NCI-H2107 (cell line): ENCODE data around the gene KTI12.
"Not testable (repeated sequence)": the region's sequence is repeated elsewhere in the genome, so short reads cannot be mapped to it uniquely, and the experiment has no call there.

Source experiments
- DNase-seq: peaks from one replicate; lab custom pipeline; 2025; lab: John Stamatoyannopoulos, UW

The KTI12 gene, protein sequence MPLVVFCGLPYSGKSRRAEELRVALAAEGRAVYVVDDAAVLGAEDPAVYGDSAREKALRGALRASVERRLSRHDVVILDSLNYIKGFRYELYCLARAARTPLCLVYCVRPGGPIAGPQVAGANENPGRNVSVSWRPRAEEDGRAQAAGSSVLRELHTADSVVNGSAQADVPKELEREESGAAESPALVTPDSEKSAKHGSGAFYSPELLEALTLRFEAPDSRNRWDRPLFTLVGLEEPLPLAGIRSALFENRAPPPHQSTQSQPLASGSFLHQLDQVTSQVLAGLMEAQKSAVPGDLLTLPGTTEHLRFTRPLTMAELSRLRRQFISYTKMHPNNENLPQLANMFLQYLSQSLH

DNA sequence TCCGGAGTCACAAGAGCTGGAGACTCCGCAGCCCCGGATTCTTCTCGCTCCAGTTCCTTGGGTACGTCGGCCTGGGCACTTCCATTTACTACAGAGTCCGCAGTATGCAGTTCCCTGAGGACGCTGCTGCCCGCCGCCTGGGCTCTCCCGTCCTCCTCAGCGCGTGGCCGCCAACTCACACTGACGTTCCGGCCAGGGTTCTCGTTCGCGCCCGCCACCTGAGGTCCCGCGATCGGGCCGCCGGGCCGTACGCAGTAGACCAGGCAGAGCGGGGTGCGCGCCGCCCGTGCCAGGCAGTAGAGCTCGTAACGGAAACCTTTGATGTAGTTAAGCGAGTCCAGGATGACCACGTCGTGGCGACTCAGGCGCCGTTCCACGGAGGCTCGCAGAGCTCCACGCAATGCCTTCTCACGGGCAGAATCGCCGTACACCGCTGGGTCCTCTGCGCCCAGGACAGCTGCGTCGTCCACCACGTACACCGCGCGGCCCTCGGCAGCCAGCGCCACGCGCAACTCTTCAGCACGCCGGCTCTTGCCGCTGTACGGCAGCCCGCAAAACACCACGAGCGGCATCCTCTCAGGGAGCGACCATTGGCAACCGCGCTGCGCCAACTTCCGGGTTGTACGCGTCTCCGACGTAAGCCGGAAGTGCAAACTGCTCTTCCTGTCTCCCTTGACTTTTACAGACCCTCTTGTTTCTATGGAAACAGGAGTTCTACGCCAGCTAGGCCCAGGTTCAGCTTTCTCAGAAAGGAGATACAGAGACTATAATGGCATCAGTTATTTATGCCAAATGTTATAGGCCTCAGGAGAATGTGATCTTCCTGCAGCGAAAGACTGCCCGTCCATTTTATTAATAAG lies at the start of gene KTI12:
KTI12 (minus strand) TSS at position 621 of the 860 bp plus-strand sequence; CDS start at position 572, 49 bp downstream.
- peak; percentile 88 for DNase-seq

DNA sequence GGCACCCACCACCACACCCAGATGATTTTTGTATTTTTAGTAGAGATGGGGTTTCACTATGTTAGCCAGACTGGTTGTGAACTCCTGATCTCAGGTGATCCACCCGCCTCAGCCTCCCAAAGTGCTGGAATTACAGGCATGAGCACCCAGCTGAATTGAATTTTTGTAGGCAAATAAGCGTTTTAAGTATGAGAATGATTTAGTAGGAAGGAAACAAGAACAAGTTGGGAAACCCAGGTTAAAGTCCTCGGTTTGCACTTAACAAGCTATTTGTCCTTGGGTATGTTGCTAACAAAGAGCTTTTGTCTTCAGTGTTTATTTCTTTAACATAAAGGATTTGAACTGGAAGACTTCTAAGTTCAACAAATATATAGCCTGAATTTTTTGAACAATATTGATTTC lies 46.4 kb upstream of the KTI12 start:
- DNase-seq: no peak

DNA sequence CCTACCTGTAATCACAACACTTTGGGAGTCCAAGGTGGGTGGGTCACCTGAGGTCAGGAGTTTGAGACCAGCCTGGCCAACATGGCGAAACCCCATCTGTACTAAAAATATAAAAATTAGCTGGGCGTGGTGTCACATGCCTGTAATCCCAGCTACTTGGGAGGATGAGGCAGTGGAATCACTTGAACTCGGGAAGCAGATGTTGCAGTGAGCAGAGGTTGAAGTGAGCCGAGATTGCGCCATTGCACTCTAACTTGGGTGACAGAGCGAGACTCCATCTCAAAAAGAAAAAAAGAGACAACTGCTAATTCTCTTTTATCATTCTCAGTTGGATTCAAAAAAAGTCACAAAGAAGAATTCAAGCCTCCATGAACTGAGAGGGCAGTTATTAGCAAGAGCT lies 43.7 kb upstream of the KTI12 start:
- DNase-seq: not testable (repeated sequence)

DNA sequence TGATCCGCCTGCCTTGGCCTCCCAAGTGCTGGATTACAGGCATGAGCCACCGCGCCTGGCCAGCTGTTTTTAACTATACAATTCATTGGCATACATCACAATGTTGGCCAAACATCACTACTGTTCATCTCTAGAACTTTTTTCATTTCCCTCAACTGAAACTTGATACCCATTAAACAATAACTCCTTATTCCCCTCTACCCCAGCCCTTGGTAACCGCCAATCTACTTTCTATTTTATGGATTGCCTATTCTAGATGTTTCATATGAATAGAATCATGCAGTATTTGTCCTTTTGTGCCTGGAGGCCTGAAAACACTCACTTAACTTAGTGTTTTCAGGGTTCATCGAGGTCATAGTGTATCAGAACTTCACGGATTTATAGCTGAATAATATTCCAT lies 38.7 kb upstream of the KTI12 start:
- DNase-seq: no peak

DNA sequence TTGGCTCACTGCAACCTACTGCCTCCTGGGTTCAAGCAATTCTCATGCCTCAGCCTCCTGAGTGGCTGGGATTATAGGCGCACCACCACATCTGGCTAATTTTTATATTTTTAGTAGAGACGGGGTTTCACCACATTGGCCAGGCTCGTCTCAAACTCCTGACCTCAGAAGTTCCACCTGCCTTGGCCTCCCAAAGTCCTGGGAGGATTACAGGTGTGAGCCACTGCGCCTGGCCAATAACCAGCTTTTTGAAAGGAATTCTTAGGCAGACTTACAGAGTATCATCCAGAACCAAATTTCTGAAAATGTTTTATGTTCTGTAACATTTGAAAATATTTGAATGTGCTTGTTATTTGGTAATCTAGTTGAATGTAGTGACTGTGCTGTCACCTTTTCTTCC lies 37.1 kb upstream of the KTI12 start:
- DNase-seq: no peak

DNA sequence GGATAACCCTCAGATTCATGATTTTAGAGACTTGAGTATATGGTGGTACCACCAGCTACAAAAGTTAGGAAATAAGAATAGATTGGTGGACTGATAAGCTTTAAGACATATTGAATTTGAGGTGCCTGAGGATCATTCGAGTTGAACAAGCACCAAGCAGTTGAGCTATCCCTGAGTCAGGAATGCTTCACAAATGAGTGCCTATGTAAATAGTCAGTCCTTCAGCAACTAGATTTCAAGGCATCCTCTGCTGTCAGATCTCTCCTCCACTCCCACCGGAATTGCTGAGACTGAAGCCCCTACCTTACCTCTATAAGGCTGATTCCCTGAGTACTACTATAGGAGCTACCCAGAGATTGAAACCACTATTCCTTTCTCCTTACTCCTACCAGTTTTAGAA lies 29.6 kb upstream of the KTI12 start:
- DNase-seq: no peak

DNA sequence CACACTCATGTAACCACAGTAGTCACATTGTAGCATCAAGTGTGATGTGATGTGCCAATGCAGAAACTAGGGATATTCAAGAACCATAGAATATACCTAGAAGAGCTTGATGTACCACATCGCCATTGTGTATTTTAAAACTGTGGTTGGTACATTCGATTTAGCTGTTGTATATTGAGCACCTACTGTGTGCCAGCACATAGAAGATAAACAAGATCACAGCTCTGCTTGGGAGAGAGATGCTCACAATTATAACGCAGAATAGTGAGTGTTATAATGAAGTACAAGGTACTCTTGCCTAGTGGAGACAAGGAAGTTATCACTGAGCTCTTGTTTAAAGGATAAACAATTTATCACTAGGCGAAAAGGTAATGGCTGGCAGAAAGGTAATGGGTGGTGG lies 27.2 kb upstream of the KTI12 start:
- DNase-seq: no peak

DNA sequence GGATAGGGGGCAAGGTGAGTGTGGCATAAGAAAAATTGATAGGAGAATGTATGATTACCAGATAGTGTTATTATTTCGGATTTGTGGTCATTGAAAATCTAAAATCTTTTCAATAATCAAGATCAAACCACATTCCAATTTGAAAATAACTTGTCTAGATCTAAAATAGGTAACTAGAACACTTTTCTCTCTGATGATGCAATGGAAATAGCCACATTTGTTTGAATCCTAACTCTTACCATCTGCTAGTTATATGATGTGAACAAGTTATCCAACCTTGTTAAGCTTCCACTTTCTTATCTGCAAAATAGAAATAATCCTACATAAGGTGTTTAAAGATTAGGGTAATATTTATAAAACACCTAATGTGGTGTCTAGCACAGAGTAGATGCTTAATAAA lies 26.3 kb upstream of the KTI12 start:
- DNase-seq: no peak

DNA sequence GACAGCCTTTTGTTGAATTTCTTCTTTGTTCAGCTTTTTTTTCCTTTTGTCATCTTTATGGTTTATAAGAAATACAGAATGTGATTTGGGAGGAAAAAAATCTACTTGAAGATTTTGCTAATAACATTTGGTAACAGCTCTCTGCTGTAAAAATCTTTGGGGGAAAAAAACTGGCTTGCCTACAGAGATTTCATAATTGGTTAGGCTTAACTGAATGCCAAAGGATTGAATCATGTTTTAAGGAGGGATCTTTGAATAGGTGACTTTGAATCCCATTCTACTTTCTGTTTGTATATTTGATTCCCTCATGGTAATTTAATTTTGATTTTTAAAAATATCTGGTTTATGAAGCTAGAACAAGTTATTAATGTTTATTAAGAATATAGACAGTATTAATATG lies 25.7 kb upstream of the KTI12 start:
- DNase-seq: no peak

DNA sequence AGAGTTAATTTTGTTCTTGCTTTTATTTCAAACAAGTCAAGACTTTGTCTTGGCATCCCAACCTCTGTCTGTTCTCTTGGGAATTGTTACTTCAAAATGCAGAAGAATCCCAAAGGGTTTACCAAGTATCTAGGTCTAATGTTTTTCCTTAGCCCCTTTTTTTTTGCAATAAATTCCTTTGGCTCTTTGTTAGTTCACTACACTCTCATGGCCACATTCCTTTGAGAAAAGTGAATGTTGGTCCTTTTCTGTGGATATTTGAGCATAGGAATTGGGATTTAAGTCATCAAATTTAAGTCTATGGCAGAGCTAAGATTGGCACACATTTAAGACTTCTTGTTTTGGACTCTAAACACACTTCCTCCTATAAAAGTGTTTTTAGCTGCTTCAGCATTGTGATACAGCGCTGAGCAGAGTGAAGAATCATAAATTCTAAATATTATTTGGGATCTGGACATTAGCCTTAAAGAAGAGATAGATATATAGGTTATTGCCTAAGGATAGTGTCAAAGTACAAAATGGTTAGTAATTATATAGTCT lies 24.3 kb upstream of the KTI12 start:
- no peak for DNase-seq

DNA sequence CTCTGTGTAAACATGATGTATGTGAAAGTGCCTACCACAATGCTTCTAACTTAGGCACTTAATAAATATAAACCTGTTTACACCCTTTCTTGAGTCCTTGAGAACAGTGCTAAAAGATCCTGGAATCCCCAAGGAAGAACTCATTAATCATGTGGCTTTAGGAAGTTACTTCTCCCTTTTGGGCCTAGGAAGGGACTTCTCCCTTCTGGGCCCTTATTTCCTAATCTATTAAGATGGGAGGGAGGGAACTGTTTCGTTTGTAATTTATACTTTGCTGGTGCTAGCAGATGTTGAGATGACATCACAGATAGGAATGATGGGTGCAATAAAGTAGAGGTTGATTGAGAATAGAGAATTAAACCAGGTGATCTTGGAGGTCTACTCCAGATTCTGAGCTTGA lies 23.6 kb upstream of the KTI12 start:
- no peak for DNase-seq

DNA sequence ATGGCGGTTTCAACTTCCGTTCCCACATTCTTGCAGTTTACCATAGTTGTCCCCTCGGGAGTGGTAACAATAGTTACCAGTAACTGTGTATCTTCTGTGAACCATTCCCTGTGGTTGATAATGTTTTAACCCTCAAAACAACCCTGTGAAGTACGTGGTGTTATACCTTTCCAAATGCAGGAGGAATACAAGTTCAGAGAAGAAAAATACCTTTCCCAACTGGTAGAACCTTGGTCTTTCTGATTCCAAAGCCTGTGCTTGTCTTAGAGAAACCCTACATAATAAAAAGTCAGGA lies 23.3 kb upstream of the KTI12 start:
- DNase-seq: no peak

DNA sequence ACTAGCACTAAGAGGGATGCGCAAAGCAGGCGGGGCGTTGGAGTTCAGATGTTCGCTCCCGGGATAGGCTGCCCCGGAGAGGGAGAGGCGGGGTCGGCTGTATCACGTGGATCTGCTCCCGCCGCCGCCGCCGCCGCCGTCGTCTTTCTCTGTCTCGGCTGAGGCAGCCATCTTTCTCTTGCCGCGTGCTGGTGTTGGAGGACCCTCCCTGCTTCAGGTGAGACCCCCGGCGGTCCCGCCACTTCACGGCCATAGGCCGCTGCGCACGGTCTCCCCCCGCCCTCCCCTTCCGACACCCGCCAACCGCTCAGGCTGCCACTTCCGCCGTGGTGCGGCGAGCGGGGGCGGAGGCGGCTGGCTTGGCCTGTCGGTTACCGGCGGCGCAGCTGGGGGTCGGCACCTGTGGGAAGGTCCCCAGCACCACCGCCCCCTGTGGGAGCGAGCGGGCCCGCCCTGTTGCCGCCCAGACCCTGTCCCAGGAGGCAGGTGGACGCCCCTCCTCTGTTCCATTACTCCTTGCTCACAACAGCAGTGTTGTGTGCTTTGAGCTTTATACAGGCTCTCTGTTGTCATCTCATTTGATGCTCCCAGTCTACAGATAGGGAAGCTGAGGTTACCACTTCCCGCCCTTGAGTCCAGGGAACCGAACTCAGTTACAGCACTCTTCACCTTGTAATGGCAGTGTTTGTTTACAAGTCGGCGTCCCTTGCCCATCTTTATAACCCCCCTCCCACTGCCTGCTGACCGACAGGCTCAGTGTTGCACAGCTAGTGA lies 22.7 kb upstream of the KTI12 start, which contains the start of gene BTF3L4:
BTF3L4 (plus strand) TSS at position 133 of the 774 bp plus-strand sequence. CDS start 3,553 bp downstream, outside the sequence.
- peak; percentile 97 for DNase-seq

DNA sequence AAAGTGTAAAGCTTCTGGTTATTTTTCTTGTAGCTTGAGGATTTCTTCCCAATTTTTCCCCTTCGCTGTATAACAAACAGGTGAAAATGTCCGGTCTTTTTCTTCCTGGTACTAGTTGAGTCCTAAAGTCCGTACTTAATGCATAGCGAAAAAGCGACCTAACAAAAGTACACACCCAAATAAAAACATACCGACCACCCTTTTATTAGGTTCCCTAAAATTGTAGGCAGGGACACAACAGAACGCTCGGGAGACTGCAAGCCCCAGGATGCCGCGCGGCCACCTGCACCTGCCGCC lies 22.2 kb upstream of the KTI12 start:
- DNase-seq: no peak

DNA sequence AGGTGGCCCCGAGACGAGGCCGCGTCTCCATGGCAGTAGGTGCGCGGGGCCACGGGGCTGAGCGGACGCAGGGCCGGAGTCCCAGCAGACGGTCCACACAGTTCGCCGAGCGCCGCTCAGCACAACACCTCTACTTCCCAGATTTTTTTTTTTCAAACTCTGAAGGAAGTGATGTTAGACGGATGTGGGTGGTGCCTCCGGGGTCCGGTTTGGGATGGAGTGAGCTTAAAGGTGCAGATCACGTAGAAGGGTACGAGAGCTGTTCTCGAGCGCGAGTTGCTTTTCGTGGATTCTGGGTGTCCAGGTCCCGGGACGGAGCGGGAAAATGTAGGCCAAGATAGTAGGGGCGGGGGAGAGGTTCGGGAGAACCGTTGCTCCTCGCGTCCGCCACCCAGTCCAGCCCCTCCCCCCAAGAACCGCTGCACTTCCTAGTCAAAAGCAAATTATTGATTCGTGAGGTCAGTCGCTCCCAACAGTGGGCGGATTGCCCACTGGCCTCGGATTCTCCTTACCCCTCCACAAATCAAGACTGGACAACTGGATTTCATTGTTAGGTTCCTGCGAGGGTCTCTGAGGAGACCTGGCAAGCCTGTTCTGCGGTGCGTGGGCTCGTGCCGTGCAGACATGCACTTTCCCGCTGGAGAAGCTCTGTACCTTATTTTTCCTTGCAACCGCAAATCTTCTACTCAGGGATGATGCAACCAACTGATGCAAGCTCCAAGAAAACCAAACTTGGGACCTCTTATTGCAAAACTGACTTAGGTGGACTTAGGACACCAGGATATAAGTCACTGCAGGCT lies 21.7 kb upstream of the KTI12 start, which contains the start of gene TXNDC12:
TXNDC12 (minus strand) TSS at position 126 of the 800 bp plus-strand sequence; CDS start at position 31, 95 bp downstream.
- peak; percentile 84 for DNase-seq

DNA sequence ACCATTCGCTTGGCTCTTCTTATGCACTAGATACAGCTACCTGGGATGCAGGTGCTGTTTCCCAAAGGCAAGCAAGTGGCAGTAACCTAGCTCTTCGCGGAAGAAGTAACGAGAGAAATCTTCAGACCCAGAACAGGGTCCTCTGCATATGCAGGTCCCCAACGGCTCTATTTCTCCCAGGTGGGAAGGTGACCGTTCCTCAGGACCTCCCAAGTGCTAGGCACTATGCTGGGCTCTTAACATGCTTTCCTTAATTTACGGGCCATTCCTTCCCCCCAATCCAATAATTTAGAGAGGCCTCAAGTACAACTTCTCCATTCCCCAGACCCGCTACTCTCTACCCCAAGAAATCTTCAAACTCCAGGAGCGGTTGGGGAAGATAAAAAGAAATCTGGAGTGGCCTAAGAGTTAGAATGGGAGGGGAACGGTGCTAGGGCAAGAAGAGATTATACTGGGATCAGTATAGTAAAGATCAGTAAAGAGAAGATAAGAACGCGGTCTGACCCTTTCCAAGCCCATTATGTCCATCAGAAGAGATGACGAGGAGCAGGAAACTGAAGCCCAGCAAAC lies 21.0 kb upstream of the KTI12 start:
- DNase-seq: no peak

DNA sequence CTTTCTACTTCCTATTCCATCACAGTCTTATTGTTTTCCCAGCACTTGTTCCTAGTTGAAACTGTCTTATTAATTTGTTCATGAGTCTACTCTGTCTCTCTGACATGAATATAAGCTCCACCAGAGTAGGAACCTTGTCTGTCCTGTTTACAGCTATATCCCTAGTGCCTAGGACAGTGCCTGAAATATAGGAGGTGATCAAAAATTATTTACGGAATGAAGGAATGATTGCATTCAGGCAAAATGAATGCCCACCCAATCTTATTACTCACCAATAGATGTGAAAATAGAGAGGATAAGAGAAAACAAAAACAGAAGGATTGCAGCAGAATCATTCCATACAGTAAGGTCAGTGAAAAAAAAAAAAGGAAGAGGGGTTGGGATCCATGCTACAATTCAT lies 20.3 kb upstream of the KTI12 start:
- DNase-seq: no peak

DNA sequence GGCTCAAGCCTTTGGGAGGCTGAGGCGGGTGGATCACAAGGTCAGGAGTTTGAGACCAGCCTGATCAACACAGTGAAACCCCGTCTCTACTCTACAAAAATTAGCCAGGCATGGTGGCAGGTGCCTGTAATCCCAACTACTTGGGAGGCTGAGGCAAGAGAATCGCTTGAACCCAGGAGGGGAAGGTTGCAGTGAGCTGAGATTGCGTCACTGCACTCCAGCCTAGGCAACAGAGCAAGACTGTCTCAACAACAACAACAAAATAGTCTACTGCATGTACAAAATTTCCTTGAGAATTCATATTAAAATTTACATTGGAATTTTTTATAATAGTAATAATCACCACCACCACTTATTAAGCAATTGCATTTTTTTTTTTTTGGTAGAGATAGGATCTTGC lies 15.7 kb upstream of the KTI12 start:
- not testable (repeated sequence) for DNase-seq

DNA sequence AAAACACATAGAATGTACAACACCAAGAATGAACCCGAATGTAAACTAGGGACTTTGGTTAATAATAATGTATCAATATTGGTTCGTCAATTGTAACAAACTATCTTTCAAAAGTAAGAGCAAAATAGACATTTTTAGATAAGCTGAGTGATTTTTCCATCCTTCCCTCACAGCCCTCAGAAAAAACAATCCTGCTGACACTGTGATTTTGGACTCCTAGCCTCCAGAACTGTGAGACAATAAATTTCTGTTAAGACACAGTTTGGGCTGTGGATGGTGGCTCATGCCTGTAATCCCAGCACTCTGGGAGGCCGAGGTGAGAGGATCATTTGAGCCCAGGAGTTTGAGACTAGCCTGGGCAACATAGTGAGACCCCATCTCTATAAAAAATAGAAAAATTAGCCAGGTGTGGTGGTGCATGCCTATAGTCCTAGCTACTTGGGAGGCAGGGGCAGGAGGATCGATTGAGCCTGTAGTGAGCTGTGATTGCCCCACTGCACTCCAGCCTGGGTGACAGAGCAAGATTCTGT lies 12.1 kb upstream of the KTI12 start:
- DNase-seq: not testable (repeated sequence)

DNA sequence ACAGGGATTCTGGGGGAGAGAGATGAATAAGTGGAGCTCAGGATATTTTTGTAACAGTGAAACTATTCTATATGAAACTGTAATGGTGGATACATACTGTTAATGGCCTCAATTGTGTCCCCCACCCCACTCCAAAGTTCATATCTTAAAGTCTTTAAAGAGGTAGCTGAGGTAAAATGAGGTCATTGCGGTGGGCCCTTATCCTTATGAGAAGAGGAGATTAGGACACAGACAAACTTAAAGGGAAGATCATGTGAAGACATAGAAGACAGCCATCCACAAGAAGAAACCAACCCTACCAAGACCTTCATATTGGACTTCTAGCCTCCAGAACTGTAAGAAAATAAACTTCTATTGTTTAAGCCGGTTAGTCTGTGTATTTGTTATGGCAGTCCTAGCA lies 11.6 kb upstream of the KTI12 start:
- no peak for DNase-seq
